ENCODE results near the gene RECQL5. TPM values are rescaled to one million over a fixed set of nuclear protein-coding genes. Genes with fewer than 3 reads are reported as not detected.

The RECQL5 gene
- total RNA-seq, 1 donor from 2014 or later, result 22.7 TPM

DNA sequence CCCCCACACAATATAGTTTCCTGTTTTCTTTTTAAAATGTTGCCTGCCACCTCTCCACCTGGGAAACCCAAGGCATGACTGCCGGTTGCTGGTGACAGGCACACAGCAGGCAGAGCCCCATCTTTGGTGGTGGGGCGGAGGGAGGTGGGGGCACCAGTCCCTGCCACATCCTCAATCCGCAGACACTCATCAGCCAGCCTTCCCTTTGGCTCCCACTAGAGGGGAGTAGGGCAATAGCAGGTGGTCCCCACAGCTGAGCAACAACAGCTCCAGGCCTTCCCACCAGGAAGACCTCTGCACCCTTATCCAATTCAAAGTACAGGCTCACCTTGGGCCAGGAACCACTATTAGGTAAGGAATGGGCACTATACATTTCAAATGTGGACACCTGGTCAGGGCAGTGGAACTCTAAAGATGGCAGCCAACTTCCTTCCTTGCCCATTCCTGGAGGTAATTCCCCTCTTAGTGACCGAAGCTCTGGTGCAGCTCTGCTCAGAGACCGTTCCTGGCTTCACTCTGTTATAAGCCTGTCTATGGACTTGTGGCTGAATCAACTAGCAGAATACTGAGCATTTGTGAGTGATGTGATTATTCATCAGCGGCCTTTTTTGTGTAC is 13.9 kb downstream of the RECQL5 start:
- Histone ChIP-seq H3K79me2 (ENCODE audit: low read depth) (no peaks in the 10 kb centered on the region), H3K4me3 (no peak overlapping the region), H2AFZ (replicated peaks) (no peak overlapping the region), H3K4me1 (no peaks in the 10 kb centered on the region), H3K27ac (no peak overlapping the region), H3K27me3 (no peaks in the 10 kb centered on the region), H3K4me2 (no peak overlapping the region), H3K36me3 (no peaks in the 10 kb centered on the region), H4K20me1 (ENCODE audit: low read depth) (peaks cover 3% of the 10 kb centered on the region), H3K9ac (no peak overlapping the region), H3K9me3 (ENCODE audit: low read depth) (no peaks in the 10 kb centered on the region), H3F3A (ENCODE audit: low read depth) (peaks cover 18% of the 10 kb centered on the region)
- H3K4me3 Mint-ChIP-seq, result no peak overlapping the region
- no peaks in the 10 kb centered on the region for H3K4me1 Mint-ChIP-seq
- TF ChIP-seq CTCF (IDR thresholded peaks at IDR 0.05) (peak; percentile 77), EZH2 (IDR thresholded peaks at IDR 0.05) (no peak), EZH2phosphoT487 (IDR thresholded peaks at IDR 0.05) (no peak)
- H3K27me3 Mint-ChIP-seq (ENCODE audit: insufficient read depth, low read depth), result no peaks in the 10 kb centered on the region
- H3K9me3 Mint-ChIP-seq, result no peaks in the 10 kb centered on the region
- H3K36me3 Mint-ChIP-seq, result peaks cover 9% of the 10 kb centered on the region
- peak; percentile 74 for DNase-seq (ENCODE audit: low spot score)
- peak overlapping the region; percentile 74 for H3K27ac Mint-ChIP-seq

DNA sequence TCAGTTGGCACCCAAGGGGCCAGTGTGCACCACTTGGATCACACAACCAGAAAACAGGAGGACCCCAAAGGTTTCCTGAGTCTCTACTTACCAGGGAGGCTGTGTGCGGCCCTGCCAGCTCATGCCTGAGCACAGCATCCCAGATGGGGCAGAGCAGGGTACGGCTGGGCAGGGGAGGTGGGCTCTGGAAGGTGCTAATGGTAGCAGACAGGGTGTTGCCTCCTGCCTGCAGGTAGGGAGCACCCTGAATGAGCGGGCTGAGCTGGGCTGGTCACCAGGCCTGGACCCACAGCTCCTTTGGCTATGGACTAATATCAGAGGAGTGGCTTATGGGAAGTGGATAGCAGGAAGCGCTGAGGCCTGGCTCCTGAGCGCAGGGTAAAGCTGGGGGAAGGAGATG is 14.6 kb downstream of the RECQL5 start:
- no peaks in the 10 kb centered on the region for H3K4me1 ChIP-seq
- no peak overlapping the region for H3K4me3 Mint-ChIP-seq
- no peak overlapping the region for H3K27ac Mint-ChIP-seq

DNA sequence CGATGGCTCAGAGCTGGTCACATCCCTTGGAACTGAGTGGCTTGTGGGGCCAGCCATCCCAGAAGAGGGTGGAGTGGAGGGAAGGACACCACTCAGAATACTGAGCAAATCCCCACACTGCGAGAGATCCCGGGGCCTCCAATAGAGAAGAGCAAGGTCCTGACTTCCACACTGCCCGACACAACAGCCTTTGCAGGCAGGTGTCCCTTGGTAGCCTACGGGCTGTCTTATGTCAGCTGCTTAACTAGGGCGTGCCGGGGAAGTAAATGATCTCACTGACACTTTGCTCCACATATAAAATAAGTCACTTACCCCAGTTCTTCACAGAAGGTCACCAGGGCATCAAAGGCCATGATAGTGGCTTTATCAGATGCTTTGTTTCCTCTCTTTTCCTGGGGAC is 16.1 kb downstream of the RECQL5 start:
- Histone ChIP-seq H3F3A (ENCODE audit: low read depth) (peaks cover 18% of the 10 kb centered on the region), H4K20me1 (ENCODE audit: low read depth) (peaks cover 4% of the 10 kb centered on the region), H3K27me3 (no peaks in the 10 kb centered on the region), H2AFZ (replicated peaks) (no peak overlapping the region), H3K4me1 (no peaks in the 10 kb centered on the region), H3K9me3 (ENCODE audit: low read depth) (no peaks in the 10 kb centered on the region), H3K36me3 (no peaks in the 10 kb centered on the region), H3K27ac (no peak overlapping the region), H3K4me3 (no peak overlapping the region), H3K79me2 (ENCODE audit: low read depth) (no peaks in the 10 kb centered on the region), H3K9ac (no peak overlapping the region), H3K4me2 (no peak overlapping the region)
- Mint-ChIP-seq H3K36me3 (peaks cover 3% of the 10 kb centered on the region), H3K27ac (no peak overlapping the region), H3K4me3 (no peak overlapping the region), H3K4me1 (no peaks in the 10 kb centered on the region), H3K27me3 (ENCODE audit: insufficient read depth, low read depth) (no peaks in the 10 kb centered on the region), H3K9me3 (no peaks in the 10 kb centered on the region)
- no peak for DNase-seq (ENCODE audit: low spot score)
- TF ChIP-seq EZH2phosphoT487 (IDR thresholded peaks at IDR 0.05) (no peak), CTCF (IDR thresholded peaks at IDR 0.05) (no peak), EZH2 (IDR thresholded peaks at IDR 0.05) (no peak)

More for the DNA sequence above, 14.6 kb downstream of the RECQL5 start:
- Histone ChIP-seq H3K4me3 (no peak overlapping the region), H3K9me3 (ENCODE audit: low read depth) (no peaks in the 10 kb centered on the region), H3K9ac (no peak overlapping the region), H3K4me2 (no peak overlapping the region), H3K79me2 (ENCODE audit: low read depth) (no peaks in the 10 kb centered on the region), H3K27ac (no peak overlapping the region), H2AFZ (replicated peaks) (no peak overlapping the region), H3K36me3 (no peaks in the 10 kb centered on the region), H3K27me3 (no peaks in the 10 kb centered on the region), H4K20me1 (ENCODE audit: low read depth) (peaks cover 4% of the 10 kb centered on the region), H3F3A (ENCODE audit: low read depth) (peaks cover 18% of the 10 kb centered on the region)
- no peaks in the 10 kb centered on the region for H3K27me3 Mint-ChIP-seq (ENCODE audit: insufficient read depth, low read depth)
- TF ChIP-seq EZH2phosphoT487 (IDR thresholded peaks at IDR 0.05) (no peak), EZH2 (IDR thresholded peaks at IDR 0.05) (no peak)
- H3K4me1 Mint-ChIP-seq, result no peaks in the 10 kb centered on the region
- DNase-seq (ENCODE audit: low spot score), result no peak
- peaks cover 8% of the 10 kb centered on the region for H3K36me3 Mint-ChIP-seq
- H3K9me3 Mint-ChIP-seq, result no peaks in the 10 kb centered on the region

DNA sequence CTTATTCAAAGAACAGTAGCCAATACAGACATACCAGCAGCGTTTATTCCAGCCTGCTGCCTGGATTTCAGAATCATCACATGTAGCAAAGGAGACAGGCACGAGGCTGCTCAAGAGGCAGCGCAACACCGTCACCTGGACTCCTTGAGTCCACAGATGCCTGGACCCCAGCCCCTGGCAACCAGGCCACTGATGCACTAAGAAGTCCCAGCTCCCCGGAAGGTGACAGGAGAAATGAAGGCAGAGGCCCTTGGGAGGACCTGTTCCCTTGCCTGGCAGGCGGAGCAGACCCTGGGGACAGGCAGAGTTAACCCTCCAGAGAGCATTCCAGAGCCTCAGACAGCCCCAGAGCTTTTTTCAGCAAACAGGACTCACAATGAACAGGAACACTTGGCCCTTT is 17.3 kb downstream of the RECQL5 start:
- no peak for DNase-seq (ENCODE audit: low spot score)
- peaks cover 3% of the 10 kb centered on the region for H3K36me3 Mint-ChIP-seq
- H3K27ac Mint-ChIP-seq, result no peak overlapping the region
- Histone ChIP-seq H3K27ac (no peak overlapping the region), H3K4me3 (no peak overlapping the region), H3K9ac (no peak overlapping the region), H3F3A (ENCODE audit: low read depth) (peaks cover 17% of the 10 kb centered on the region), H3K4me1 (no peaks in the 10 kb centered on the region), H4K20me1 (ENCODE audit: low read depth) (peaks cover 4% of the 10 kb centered on the region), H2AFZ (replicated peaks) (no peak overlapping the region), H3K9me3 (ENCODE audit: low read depth) (no peaks in the 10 kb centered on the region), H3K36me3 (no peaks in the 10 kb centered on the region), H3K27me3 (no peaks in the 10 kb centered on the region), H3K4me2 (no peak overlapping the region), H3K79me2 (ENCODE audit: low read depth) (no peaks in the 10 kb centered on the region)
- TF ChIP-seq EZH2phosphoT487 (IDR thresholded peaks at IDR 0.05) (no peak), EZH2 (IDR thresholded peaks at IDR 0.05) (no peak), CTCF (IDR thresholded peaks at IDR 0.05) (no peak)
- no peaks in the 10 kb centered on the region for H3K27me3 Mint-ChIP-seq (ENCODE audit: insufficient read depth, low read depth)
- no peaks in the 10 kb centered on the region for H3K9me3 Mint-ChIP-seq
- H3K4me1 Mint-ChIP-seq, result no peaks in the 10 kb centered on the region
- no peak overlapping the region for H3K4me3 Mint-ChIP-seq

All from neural progenitor cell (in vitro differentiated cells).